Endothelial cell of umbilical vein (primary cell): ENCODE results near the gene DAP. TPM values are rescaled to one million over a fixed set of nuclear protein-coding genes. Genes with fewer than 3 reads are reported as not detected.

Experiments
- BruUV-seq: library from RNA; stranded (reverse); fragments of 400-500 nt; replicated peaks from 2 replicates; lab custom pipeline; 2021; lab: Mats Ljungman, UMichigan
- CTCF ChIA-PET: fragments of 300-600, 350-600 bp; sonication (Branson Sonifier 250); formaldehyde crosslinking; loops from one replicate; lab custom pipeline; 2021; ENCODE audit warnings: antibody characterized with exemption, inconsistent platforms; lab: Charles Lee
- POLR2A ChIA-PET: fragments of 300-600, 350-600 bp; sonication (Branson Sonifier 250); formaldehyde crosslinking; loops from one replicate; lab custom pipeline; 2021; ENCODE audit warnings: antibody characterized with exemption, inconsistent platforms; lab: Charles Lee
- DNase-seq: peaks from one replicate; pipeline ENCODE4 v3.0.0-alpha.2; 2011; ENCODE audit warnings: low read depth, low spot score
- FAIRE-seq: peaks from 2 replicates; lab custom pipeline; 2011; peaks lifted over from hg19 to GRCh38; lab: Jason Lieb, UNC
- H2AFZ ChIP-seq: 2 replicates; pipeline ENCODE4 v1.6.0; 2012; ENCODE audit warnings: low read depth, low read length, control low read depth, inconsistent platforms
- H3K27ac ChIP-seq: 2 replicates; pipeline ENCODE4 v1.5.1; 2011; ENCODE audit warnings: low read depth, mild to moderate bottlenecking, control low read depth, low read length, moderate library complexity; ENCODE audit not compliant: insufficient read depth
- H3K27me3 ChIP-seq, 2 experiments: 2 replicates each; pipeline versions ENCODE4 v1.6.0 to v1.6.1; 2011; ENCODE audit warnings: low read length in 2 of 2, mixed read lengths in 1 of 2; ENCODE audit not compliant: control insufficient read depth in 2 of 2, insufficient read depth in 2 of 2
- H3K36me3 ChIP-seq, 2 experiments: 2 replicates in 1 of 2; 3 replicates in 1 of 2; pipeline ENCODE4 v1.5.1; 2011; ENCODE audit warnings: low read length in 2 of 2, mild to moderate bottlenecking in 1 of 2, moderate library complexity in 1 of 2; ENCODE audit not compliant: control insufficient read depth in 2 of 2, insufficient read depth in 2 of 2; ENCODE audit errors: extremely low read depth in 1 of 2
- H3K4me1 ChIP-seq: 3 replicates; pipeline ENCODE4 v1.5.1; 2011; ENCODE audit warnings: mild to moderate bottlenecking, low read length; ENCODE audit not compliant: control insufficient read depth, insufficient read depth; ENCODE audit errors: extremely low read depth
- H3K4me2 ChIP-seq: 2 replicates; pipeline ENCODE4 v1.6.1; 2011; ENCODE audit warnings: low read length, control low read depth, mixed read lengths; ENCODE audit not compliant: insufficient read depth
- H3K4me3 ChIP-seq, 3 experiments: fragments of 200-600 bp in 1 of 3; sonication (generic), shearing (Covaris generic) in 1 of 3; replicated peaks in 1 of 3; 2 replicates each; pipeline ENCODE4 v1.5.1; 2011 to 2016; ENCODE audit warnings: control low read depth in 3 of 3, low read length in 3 of 3, mild to moderate bottlenecking in 2 of 3, inconsistent platforms in 1 of 3, low read depth in 1 of 3, moderate library complexity in 1 of 3; ENCODE audit not compliant: insufficient read depth in 1 of 3
- H3K79me2 ChIP-seq: 2 replicates; pipeline ENCODE4 v1.6.0; 2012; ENCODE audit warnings: low read length, inconsistent platforms; ENCODE audit not compliant: control insufficient read depth, insufficient read depth
- H3K9ac ChIP-seq: replicated peaks from 2 replicates; pipeline ENCODE3; 2011; ENCODE audit warnings: low read length, control low read depth; ENCODE audit not compliant: insufficient read depth; ENCODE audit errors: extremely low read depth
- H3K9me1 ChIP-seq: replicated peaks from 3 replicates; pipeline ENCODE4 v1.6.0; 2011; ENCODE audit warnings: mild to moderate bottlenecking, low read length; ENCODE audit not compliant: control insufficient read depth, insufficient read depth; ENCODE audit errors: extremely low read depth
- H3K9me3 ChIP-seq: replicated peaks from 2 replicates; pipeline ENCODE4 v1.5.1; 2012; ENCODE audit warnings: low read length, inconsistent platforms; ENCODE audit not compliant: control insufficient read depth, insufficient read depth
- H4K20me1 ChIP-seq: replicated peaks from 2 replicates; pipeline ENCODE3; 2011; ENCODE audit warnings: mild to moderate bottlenecking, low read length; ENCODE audit not compliant: control insufficient read depth, insufficient read depth; ENCODE audit errors: extremely low read depth
- EZH2 ChIP-seq: IDR thresholded peaks from 2 replicates; pipeline ENCODE4 v1.6.1; 2012; ENCODE audit warnings: borderline replicate concordance, low read depth, mild to moderate bottlenecking, moderate library complexity, low read length, inconsistent platforms; ENCODE audit not compliant: severe bottlenecking
- FOS ChIP-seq: IDR thresholded peaks from 2 replicates; pipeline ENCODE4 v1.6.1; 2011; ENCODE audit warnings: mild to moderate bottlenecking, low read length, moderate library complexity, borderline replicate concordance; ENCODE audit not compliant: insufficient read depth
- GATA2 ChIP-seq: IDR thresholded peaks from 2 replicates; pipeline ENCODE4 v1.7.0; 2011; ENCODE audit warnings: low read depth, mild to moderate bottlenecking, moderate library complexity, mixed read lengths, low read length; ENCODE audit not compliant: insufficient read length, insufficient read depth
- POLR2A ChIP-seq: IDR thresholded peaks from 2 replicates; pipeline ENCODE4 v1.6.1; 2012; ENCODE audit warnings: low read depth, mild to moderate bottlenecking, control low read depth, low read length
- POLR2AphosphoS5 ChIP-seq: IDR thresholded peaks from 2 replicates; pipeline ENCODE4 v1.6.1; 2012; ENCODE audit warnings: low read depth, mild to moderate bottlenecking, control low read depth, low read length, moderate library complexity; ENCODE audit not compliant: insufficient read depth
- dilution Hi-C: fragments of 300-500 bp; cut with MboI; formaldehyde crosslinking; loops from one replicate; pipeline ENCODE4 v1.15.0; 2019; ENCODE audit warnings: low sequenced_read_pairs; ENCODE audit not compliant: extremely low pct_ligation_motif_present
- intact Hi-C: fragments of 100-400 bp; cut with micrococcal nuclease; formaldehyde crosslinking; loops from one replicate; pipeline ENCODE4 v1.10.0; 2022
- polyA plus RNA-seq, 4 experiments: library from polyadenylated mRNA; depleted of rRNA in 3 of 4; stranded (reverse) in 3 of 4; unstranded in 1 of 4; fragments of >200 nt; gene quantifications; 2 replicates each; pipeline versions ENCODE4 v1.2.1 to v1.2.3, GENCODE V29; 2011 to 2012; ENCODE audit warnings: missing spikeins in 1 of 4
- total RNA-seq: library from RNA; stranded (reverse); gene quantifications from 2 replicates; pipeline ENCODE4 v1.2.3, GENCODE V29; 2021
- TF ChIP-seq, protein P1 (sequence below): IDR thresholded peaks from 2 replicates; pipeline ENCODE4 v1.6.1; 2011; ENCODE audit not compliant: insufficient read depth, insufficient read length
- TF ChIP-seq, protein P2 (sequence below), 2 donors: IDR thresholded peaks; 1 replicate in 1 of 2; 2 replicates in 1 of 2; pipeline ENCODE4 v1.5.1; 2011; ENCODE audit warnings: low read length in 2 of 2, mild to moderate bottlenecking in 2 of 2, moderate library complexity in 2 of 2, control low read depth in 1 of 2, inconsistent platforms in 1 of 2, low read depth in 1 of 2; ENCODE audit not compliant: insufficient read depth in 1 of 2; ENCODE audit errors: extremely low read depth in 1 of 2

Gene DAP
- total and polyA plus RNA-seq, 2 donors (not counting 3 experiments of a cell fraction or from before 2014, with no cell fraction given) = 79.8 to 188 TPM

DNA sequence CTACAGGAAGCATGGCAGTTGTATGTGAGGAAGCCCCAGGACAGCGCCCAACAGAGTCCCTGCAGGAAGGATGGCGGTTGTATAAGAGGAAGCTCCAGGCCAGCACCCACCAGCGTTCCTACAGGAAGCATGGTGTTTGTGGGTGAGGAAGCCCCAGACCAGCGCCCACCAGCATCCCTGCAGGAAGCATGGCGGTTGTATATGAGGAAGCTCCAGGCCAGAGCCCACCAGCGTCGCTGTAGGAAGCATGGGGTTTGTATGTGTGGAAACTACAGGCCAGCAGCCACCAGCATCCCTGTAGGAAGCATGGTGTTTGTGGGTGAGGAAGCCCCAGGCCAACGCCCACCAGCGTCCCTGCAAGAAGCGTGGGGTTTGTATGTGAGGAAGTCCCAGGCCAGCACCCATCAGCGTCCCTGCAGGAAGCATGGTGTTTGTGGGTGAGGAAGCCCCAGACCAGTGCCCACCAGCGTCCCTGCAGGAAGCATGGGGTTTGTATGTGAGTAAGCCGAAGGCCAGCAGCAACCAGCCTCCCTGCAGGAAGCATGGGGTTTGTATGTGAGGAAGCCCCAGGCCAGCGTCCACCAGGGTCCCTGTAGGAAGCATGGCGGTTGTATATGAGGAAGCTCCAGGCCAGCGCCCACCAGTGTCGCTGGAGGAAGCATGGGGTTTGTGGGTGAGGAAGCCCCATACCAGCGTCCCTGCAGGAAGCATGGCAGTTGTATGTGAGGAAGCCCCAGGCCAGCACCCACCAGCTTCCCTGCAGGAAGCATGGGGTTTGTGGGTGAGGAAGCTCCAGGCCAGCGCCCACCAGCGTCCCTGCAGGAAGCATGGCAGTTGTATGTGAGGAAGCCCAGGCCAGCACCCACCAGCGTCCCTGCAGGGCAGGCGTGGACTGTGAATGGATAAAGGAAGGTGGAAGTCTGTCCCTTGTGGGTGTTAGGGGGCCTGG is 79.0 kb downstream of the DAP start:
- Histone ChIP-seq H3K27me3 (no peaks in the 10 kb centered on the region), H3K4me1 (no peaks in the 10 kb centered on the region), H3K9me1 (no peaks in the 10 kb centered on the region), H3K79me2 (peaks cover 5% of the 10 kb centered on the region), H3K4me3 (no peak overlapping the region), H3K9me3 (no peaks in the 10 kb centered on the region), H3K36me3 (peaks cover 11 to 47% of the 10 kb centered on the region in 2 experiments), H3K9ac (no peak overlapping the region), H4K20me1 (no peaks in the 10 kb centered on the region), H3K4me2 (no peak overlapping the region), H2AFZ (no peak overlapping the region), H3K27ac (no peak overlapping the region)
- CTCF ChIA-PET = no interaction called here
- intact Hi-C loops (no loop called here), dilution Hi-C loops (no loop called here)
- POLR2A ChIA-PET = no interaction called here
- TF ChIP-seq GATA2 (no peak), EZH2 (no peak), POLR2AphosphoS5 (no peak), POLR2A (no peak), FOS (no peak)
- TF ChIP-seq, protein P1, sequence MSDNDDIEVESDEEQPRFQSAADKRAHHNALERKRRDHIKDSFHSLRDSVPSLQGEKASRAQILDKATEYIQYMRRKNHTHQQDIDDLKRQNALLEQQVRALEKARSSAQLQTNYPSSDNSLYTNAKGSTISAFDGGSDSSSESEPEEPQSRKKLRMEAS = no peak
- TF ChIP-seq, protein P2, sequence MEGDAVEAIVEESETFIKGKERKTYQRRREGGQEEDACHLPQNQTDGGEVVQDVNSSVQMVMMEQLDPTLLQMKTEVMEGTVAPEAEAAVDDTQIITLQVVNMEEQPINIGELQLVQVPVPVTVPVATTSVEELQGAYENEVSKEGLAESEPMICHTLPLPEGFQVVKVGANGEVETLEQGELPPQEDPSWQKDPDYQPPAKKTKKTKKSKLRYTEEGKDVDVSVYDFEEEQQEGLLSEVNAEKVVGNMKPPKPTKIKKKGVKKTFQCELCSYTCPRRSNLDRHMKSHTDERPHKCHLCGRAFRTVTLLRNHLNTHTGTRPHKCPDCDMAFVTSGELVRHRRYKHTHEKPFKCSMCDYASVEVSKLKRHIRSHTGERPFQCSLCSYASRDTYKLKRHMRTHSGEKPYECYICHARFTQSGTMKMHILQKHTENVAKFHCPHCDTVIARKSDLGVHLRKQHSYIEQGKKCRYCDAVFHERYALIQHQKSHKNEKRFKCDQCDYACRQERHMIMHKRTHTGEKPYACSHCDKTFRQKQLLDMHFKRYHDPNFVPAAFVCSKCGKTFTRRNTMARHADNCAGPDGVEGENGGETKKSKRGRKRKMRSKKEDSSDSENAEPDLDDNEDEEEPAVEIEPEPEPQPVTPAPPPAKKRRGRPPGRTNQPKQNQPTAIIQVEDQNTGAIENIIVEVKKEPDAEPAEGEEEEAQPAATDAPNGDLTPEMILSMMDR (IDR thresholded peaks at IDR 0.05; ENCODE audit: extremely low read depth in 1 of 2, insufficient read depth in 1 of 2, low read depth in 1 of 2, low read length in 2 of 2) = no peak
- DNase-seq (no peak), FAIRE-seq (no peak)
- no TSS peak for BruUV-seq
